MCF 10A (cell line): ENCODE results near the gene HPSE. TPM values are rescaled to one million over a fixed set of nuclear protein-coding genes. Genes with fewer than 3 reads are reported as not detected.
A peak's percentile ranks its signal among the peaks of the same experiment; 100 is the strongest.

ENCODE experiments used
- BruUV-seq: library from RNA; stranded (reverse); fragments of 400-500 nt; replicated peaks from 2 replicates; lab custom pipeline; 2021; lab: Mats Ljungman, UMichigan
- CTCF ChIA-PET: fragments of 300-600 bp; sonication (Branson Sonifier 250); formaldehyde crosslinking; extraction: SDS; loops from one replicate; lab custom pipeline; 2021; ENCODE audit warnings: antibody characterized with exemption, inconsistent platforms; lab: Yijun Ruan, JAX
- POLR2A ChIA-PET: fragments of 300-600, 350-650 bp; sonication (Branson Sonifier 250); formaldehyde crosslinking; extraction: SDS; loops from one replicate; lab custom pipeline; 2020; ENCODE audit warnings: antibody characterized with exemption, inconsistent platforms; lab: Yijun Ruan, JAX
- DNase-seq: peaks from one replicate; pipeline ENCODE4 v3.0.0-alpha.2; 2018; ENCODE audit not compliant: unreplicated experiment
- H3K27ac Mint-ChIP-seq: one replicate; pipeline ENCODE4 v1.8.0; 2022; ENCODE audit warnings: mild to moderate bottlenecking, low read depth, mixed read lengths; ENCODE audit not compliant: unreplicated experiment
- H3K27me3 Mint-ChIP-seq: one replicate; pipeline ENCODE4 v1.8.0; 2022; ENCODE audit warnings: mixed read lengths; ENCODE audit not compliant: insufficient read depth, unreplicated experiment
- H3K36me3 Mint-ChIP-seq: one replicate; pipeline ENCODE4 v1.8.0; 2022; ENCODE audit warnings: mild to moderate bottlenecking, moderate library complexity, mixed read lengths; ENCODE audit not compliant: insufficient read depth, unreplicated experiment
- H3K4me1 Mint-ChIP-seq: one replicate; pipeline ENCODE4 v1.8.0; 2022; ENCODE audit warnings: mixed read lengths; ENCODE audit not compliant: insufficient read depth, unreplicated experiment
- H3K4me3 Mint-ChIP-seq: one replicate; pipeline ENCODE4 v1.8.0; 2022; ENCODE audit warnings: mild to moderate bottlenecking, moderate library complexity, mixed read lengths; ENCODE audit not compliant: unreplicated experiment
- H3K9me3 Mint-ChIP-seq: one replicate; pipeline ENCODE4 v1.8.0; 2022; ENCODE audit warnings: mixed read lengths; ENCODE audit not compliant: unreplicated experiment
- intact Hi-C: fragments of 100-400 bp; cut with micrococcal nuclease; formaldehyde crosslinking; loops from 2 replicates; pipeline ENCODE4 v1.14.1; 2022
- total RNA-seq: library from RNA; stranded (reverse); gene quantifications from 2 replicates; pipeline ENCODE4 v1.2.3, GENCODE V29; 2022
- TF ChIP-seq, protein P1 (sequence below): fragments of 200-600 bp; IDR thresholded peaks from one replicate; pipeline ENCODE4 v1.8.0; 2022; ENCODE audit warnings: antibody characterized with exemption, mild to moderate bottlenecking; ENCODE audit not compliant: unreplicated experiment

HPSE gene
- total RNA-seq, 1 experiment from 2014 or later = 5.5 TPM

DNA sequence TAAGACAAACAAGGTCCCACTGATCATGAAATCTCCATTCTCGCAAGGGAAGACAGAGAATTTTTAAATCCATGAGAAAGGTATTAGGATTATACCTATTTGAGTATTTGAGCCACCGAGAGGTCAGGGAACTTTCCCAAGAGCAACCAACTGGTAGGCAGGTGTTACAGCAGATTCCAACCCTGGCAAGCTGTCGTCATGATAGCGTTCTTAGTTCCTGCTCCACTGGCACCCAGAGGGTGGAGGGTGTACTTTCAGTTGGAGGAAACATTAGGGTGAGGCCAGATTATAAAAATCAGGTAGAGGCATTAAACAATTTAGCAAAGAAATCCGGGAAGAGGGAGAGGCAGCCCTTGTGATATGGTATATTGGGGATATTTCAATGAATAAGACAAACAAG is 73.3 kb downstream of the HPSE start:
- H3K9me3 Mint-ChIP-seq = no peaks in the 10 kb centered on the region
- no peak overlapping the region for H3K4me3 Mint-ChIP-seq
- POLR2A ChIA-PET = interaction anchor here (0.6 kb wide), 1 partner anchor 200 kb away, joined by 3 read pairs; no protein-coding TSS in a partner anchor
- CTCF ChIA-PET = interaction anchor here (0.6 to 4.0 kb wide), 18 partner anchors 9 to 258 kb away, joined by 3 to 78 read pairs (median 4); partner anchors contain the start of gene COPS4
- BruUV-seq = no TSS peak
- no peak overlapping the region for H3K27ac Mint-ChIP-seq
- no peak for DNase-seq
- peaks cover 13% of the 10 kb centered on the region for H3K4me1 Mint-ChIP-seq
- TF ChIP-seq, protein P1, sequence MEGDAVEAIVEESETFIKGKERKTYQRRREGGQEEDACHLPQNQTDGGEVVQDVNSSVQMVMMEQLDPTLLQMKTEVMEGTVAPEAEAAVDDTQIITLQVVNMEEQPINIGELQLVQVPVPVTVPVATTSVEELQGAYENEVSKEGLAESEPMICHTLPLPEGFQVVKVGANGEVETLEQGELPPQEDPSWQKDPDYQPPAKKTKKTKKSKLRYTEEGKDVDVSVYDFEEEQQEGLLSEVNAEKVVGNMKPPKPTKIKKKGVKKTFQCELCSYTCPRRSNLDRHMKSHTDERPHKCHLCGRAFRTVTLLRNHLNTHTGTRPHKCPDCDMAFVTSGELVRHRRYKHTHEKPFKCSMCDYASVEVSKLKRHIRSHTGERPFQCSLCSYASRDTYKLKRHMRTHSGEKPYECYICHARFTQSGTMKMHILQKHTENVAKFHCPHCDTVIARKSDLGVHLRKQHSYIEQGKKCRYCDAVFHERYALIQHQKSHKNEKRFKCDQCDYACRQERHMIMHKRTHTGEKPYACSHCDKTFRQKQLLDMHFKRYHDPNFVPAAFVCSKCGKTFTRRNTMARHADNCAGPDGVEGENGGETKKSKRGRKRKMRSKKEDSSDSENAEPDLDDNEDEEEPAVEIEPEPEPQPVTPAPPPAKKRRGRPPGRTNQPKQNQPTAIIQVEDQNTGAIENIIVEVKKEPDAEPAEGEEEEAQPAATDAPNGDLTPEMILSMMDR = no peak
- peaks cover 29% of the 10 kb centered on the region for H3K36me3 Mint-ChIP-seq
- intact Hi-C loops = loop anchor here (2.0 kb wide), 1 partner anchor 21 kb away; no protein-coding TSS in a partner anchor
- H3K27me3 Mint-ChIP-seq = no peaks in the 10 kb centered on the region

DNA sequence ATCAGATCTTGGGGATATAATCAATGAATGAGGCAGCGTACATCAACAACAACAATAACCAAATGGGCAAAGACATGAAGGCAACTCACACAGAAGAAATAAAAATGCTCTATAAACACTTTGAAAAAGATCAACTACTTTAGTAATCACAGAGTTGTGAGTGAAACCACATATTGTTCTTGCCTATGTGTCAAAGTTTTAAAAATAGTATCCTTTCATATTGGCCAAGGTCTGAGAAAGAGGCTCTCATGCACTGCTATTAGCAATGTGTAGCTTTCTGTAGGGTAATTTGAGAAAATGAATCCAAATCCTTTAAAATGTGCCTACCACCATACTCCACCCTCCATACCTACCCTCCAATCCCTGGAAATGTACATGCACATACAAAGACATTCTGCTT is 75.1 kb downstream of the HPSE start:
- POLR2A ChIA-PET = interaction anchor here (1.1 kb wide), 1 partner anchor 248 kb away, joined by 3 read pairs; no protein-coding TSS in a partner anchor
- intact Hi-C loops = no loop called here
- DNase-seq = no peak
- Mint-ChIP-seq H3K4me3 (no peak overlapping the region), H3K9me3 (no peaks in the 10 kb centered on the region), H3K27ac (no peak overlapping the region), H3K27me3 (no peaks in the 10 kb centered on the region), H3K36me3 (peaks cover 21% of the 10 kb centered on the region), H3K4me1 (peaks cover 13% of the 10 kb centered on the region)
- TF ChIP-seq, protein P1 = no peak
- no TSS peak for BruUV-seq
- CTCF ChIA-PET = interaction anchor here (0.5 to 4.0 kb wide), 12 partner anchors 9 to 453 kb away, joined by 3 to 78 read pairs (median 4); no protein-coding TSS in a partner anchor

- Mint-ChIP-seq H3K27me3 (no peaks in the 10 kb centered on the region), H3K9me3 (no peaks in the 10 kb centered on the region), H3K27ac (peak overlapping the region; percentile 96), H3K4me1 (peaks cover 20% of the 10 kb centered on the region), H3K36me3 (peaks cover 21% of the 10 kb centered on the region), H3K4me3 (no peak overlapping the region)
- TF ChIP-seq, protein P1 = no peak
- ChIA-PET CTCF (no interaction called here), POLR2A (interaction anchor here (1.1 kb wide), 1 partner anchor 247 kb away, joined by 3 read pairs; no protein-coding TSS in a partner anchor)
- intact Hi-C loops = no loop called here
- no TSS peak for BruUV-seq
- no peak for DNase-seq
Observed at GRCh38 chr4:83258461-83258860, 76.2 kb downstream of the HPSE start.

DNA sequence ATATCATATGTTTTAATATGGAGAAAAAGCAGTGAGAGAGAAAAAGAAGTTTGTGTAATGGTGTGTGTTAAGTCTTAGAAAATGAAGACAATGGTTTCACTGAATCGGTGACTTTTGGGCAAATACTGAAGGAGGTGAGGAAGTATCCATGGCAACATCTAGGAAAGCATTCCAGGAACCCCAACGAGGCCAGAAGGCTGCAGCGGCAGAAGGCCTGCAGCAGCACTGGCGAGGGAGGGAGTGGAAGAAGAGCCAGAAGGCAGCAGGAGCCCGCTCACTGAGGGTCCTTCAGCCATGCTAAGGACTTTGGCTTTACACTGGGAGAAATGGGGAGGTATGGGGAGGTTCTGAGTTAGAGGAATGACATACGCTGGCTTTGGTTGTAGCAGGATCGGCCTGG is 76.8 kb downstream of the HPSE start:
- no peaks in the 10 kb centered on the region for H3K27me3 Mint-ChIP-seq
- DNase-seq = no peak
- ChIA-PET POLR2A (interaction anchor here (1.5 kb wide), 2 partner anchors 129 to 214 kb away, joined by 4 to 5 read pairs; no protein-coding TSS in a partner anchor), CTCF (interaction anchor here (0.6 to 1.0 kb wide), 3 partner anchors 58 to 191 kb away, joined by 3 to 7 read pairs (median 3); no protein-coding TSS in a partner anchor)
- H3K4me1 Mint-ChIP-seq = peaks cover 24% of the 10 kb centered on the region
- H3K4me3 Mint-ChIP-seq = no peak overlapping the region
- peaks cover 18% of the 10 kb centered on the region for H3K36me3 Mint-ChIP-seq
- TF ChIP-seq, protein P1 = no peak
- BruUV-seq = no TSS peak
- intact Hi-C loops = loop anchor here (2.0 kb wide), 1 partner anchor 147 kb away; no protein-coding TSS in a partner anchor
- H3K9me3 Mint-ChIP-seq = no peaks in the 10 kb centered on the region
- peak overlapping the region; percentile 96 for H3K27ac Mint-ChIP-seq
